KMS-11 (cell line): Measurements from ENCODE around the gene ZDHHC24.
"Not testable (repeated sequence)": the region's sequence is repeated elsewhere in the genome, so short reads cannot be mapped to it uniquely, and the experiment has no call there.

Experiments
- H2AFZ ChIP-seq: fragments of 200-600 bp; sonication (generic); 2 replicates; pipeline ENCODE4 v1.6.1; 2016; ENCODE audit warnings: antibody characterized with exemption, mixed run types, low read depth
- H3K27ac ChIP-seq: fragments of 200-600 bp; sonication (generic); 2 replicates; pipeline ENCODE4 v1.6.1; 2016; ENCODE audit warnings: mild to moderate bottlenecking, mixed run types
- H3K27me3 ChIP-seq: fragments of 200-600 bp; sonication (generic); 2 replicates; pipeline ENCODE4 v1.6.1; 2017; ENCODE audit warnings: mild to moderate bottlenecking, low read depth, mixed run types, moderate library complexity; ENCODE audit not compliant: insufficient read depth
- H3K36me3 ChIP-seq: fragments of 200-600 bp; sonication (generic); 2 replicates; pipeline ENCODE4 v1.6.1; 2017; ENCODE audit warnings: mild to moderate bottlenecking, mixed run types; ENCODE audit not compliant: insufficient read depth
- H3K4me1 ChIP-seq: fragments of 200-600 bp; sonication (generic); 2 replicates; pipeline ENCODE4 v1.6.1; 2016; ENCODE audit warnings: mild to moderate bottlenecking, low read depth, mixed run types; ENCODE audit not compliant: poor library complexity, severe bottlenecking
- H3K4me2 ChIP-seq: fragments of 200-600 bp; sonication (generic); 2 replicates; pipeline ENCODE4 v1.7.0; 2016; ENCODE audit warnings: mild to moderate bottlenecking, mixed run types
- H3K4me3 ChIP-seq: fragments of 200-600 bp; sonication (generic); IDR thresholded peaks from 2 replicates; pipeline ENCODE4 v1.6.1; 2017; ENCODE audit warnings: low read depth, low read length, mixed read lengths; ENCODE audit not compliant: insufficient read depth
- H3K79me2 ChIP-seq: fragments of 200-600 bp; sonication (generic); 2 replicates; pipeline ENCODE4 v1.6.1; 2016; ENCODE audit warnings: low read depth, mixed run types; ENCODE audit not compliant: insufficient read depth
- H3K9ac ChIP-seq: fragments of 200-600 bp; sonication (generic); 2 replicates; pipeline ENCODE4 v1.6.1; 2016; ENCODE audit warnings: mild to moderate bottlenecking, mixed run types
- H4K20me1 ChIP-seq: fragments of 200-600 bp; sonication (generic); 2 replicates; pipeline ENCODE4 v1.6.1; 2016; ENCODE audit warnings: mild to moderate bottlenecking, mixed run types; ENCODE audit not compliant: insufficient read depth
- CTCF ChIP-seq: fragments of 200-600 bp; sonication (generic); conservative IDR thresholded peaks from 2 replicates; pipeline ENCODE4 v1.6.1; 2017; ENCODE audit warnings: low read depth, mild to moderate bottlenecking, antibody characterized with exemption, low read length, moderate library complexity, mixed read lengths

The ZDHHC24 gene

GRCh38 chr11:66586136-66586535 lies 40.3 kb upstream of the ZDHHC24 start:
- no peaks in the 10 kb centered on the region for H3K79me2 ChIP-seq
- H3K4me3 ChIP-seq: no peak overlapping the region
- no peak for TF ChIP-seq CTCF
- no peaks in the 10 kb centered on the region for H4K20me1 ChIP-seq
- H3K27me3 ChIP-seq: no peaks in the 10 kb centered on the region; the same call in 1 of the 2 replicates
- no peaks in the 10 kb centered on the region for H3K4me1 ChIP-seq
- no peak overlapping the region for H2AFZ ChIP-seq
- H3K36me3 ChIP-seq: no peaks in the 10 kb centered on the region
- no peak overlapping the region for H3K4me2 ChIP-seq
- no peak overlapping the region for H3K27ac ChIP-seq
- H3K9ac ChIP-seq: no peak overlapping the region

- H3K9ac ChIP-seq, H3K4me1 ChIP-seq: not testable (repeated sequence)
Observed at GRCh38 chr11:66585447-66585846, 39.6 kb upstream of the ZDHHC24 start.

GRCh38 chr11:66582565-66583147 lies 36.8 kb upstream of the ZDHHC24 start:
- not testable (repeated sequence) for H4K20me1 ChIP-seq, H3K36me3 ChIP-seq, H3K4me2 ChIP-seq, H2AFZ ChIP-seq, H3K4me3 ChIP-seq, H3K79me2 ChIP-seq, H3K27me3 ChIP-seq, H3K9ac ChIP-seq, H3K4me1 ChIP-seq, H3K27ac ChIP-seq

More at GRCh38 chr11:66585447-66585846, 39.6 kb upstream of the ZDHHC24 start:
- H3K36me3 ChIP-seq, H3K4me3 ChIP-seq, H4K20me1 ChIP-seq, H2AFZ ChIP-seq, H3K4me2 ChIP-seq, H3K27ac ChIP-seq, H3K79me2 ChIP-seq, H3K27me3 ChIP-seq: not testable (repeated sequence)

- Histone ChIP-seq H3K79me2 (no peaks in the 10 kb centered on the region), H3K4me1 (no peaks in the 10 kb centered on the region), H3K4me2 (no peak overlapping the region), H3K4me3 (no peak overlapping the region), H3K36me3 (no peaks in the 10 kb centered on the region), H3K27ac (no peak overlapping the region), H3K9ac (no peak overlapping the region), H2AFZ (no peak overlapping the region), H4K20me1 (no peaks in the 10 kb centered on the region), H3K27me3 (no peaks in the 10 kb centered on the region)
- TF ChIP-seq CTCF: no peak
Observed at GRCh38 chr11:66581261-66581660, 35.4 kb upstream of the ZDHHC24 start.

GRCh38 chr11:66580803-66581202 lies 35.0 kb upstream of the ZDHHC24 start:
- Histone ChIP-seq H3K27ac (no peak overlapping the region), H3K4me3 (no peak overlapping the region), H3K4me1 (no peaks in the 10 kb centered on the region), H3K27me3 (peaks cover 1% of the 10 kb centered on the region; the same call in 1 of the 2 replicates), H3K9ac (no peak overlapping the region), H3K79me2 (no peaks in the 10 kb centered on the region), H4K20me1 (no peaks in the 10 kb centered on the region), H2AFZ (no peak overlapping the region), H3K36me3 (no peaks in the 10 kb centered on the region), H3K4me2 (no peak overlapping the region)
- TF ChIP-seq CTCF: no peak
